Measurements from ENCODE around the gene SMKR1. TPM values are rescaled to one million over a fixed set of nuclear protein-coding genes. Genes with fewer than 3 reads are reported as not detected.
"Not testable (repeated sequence)": the region's sequence is repeated elsewhere in the genome, so short reads cannot be mapped to it uniquely, and the experiment has no call there.

Gene SMKR1
- total RNA-seq, 2 donors from 2014 or later = 0.55 to 0.97 TPM

DNA sequence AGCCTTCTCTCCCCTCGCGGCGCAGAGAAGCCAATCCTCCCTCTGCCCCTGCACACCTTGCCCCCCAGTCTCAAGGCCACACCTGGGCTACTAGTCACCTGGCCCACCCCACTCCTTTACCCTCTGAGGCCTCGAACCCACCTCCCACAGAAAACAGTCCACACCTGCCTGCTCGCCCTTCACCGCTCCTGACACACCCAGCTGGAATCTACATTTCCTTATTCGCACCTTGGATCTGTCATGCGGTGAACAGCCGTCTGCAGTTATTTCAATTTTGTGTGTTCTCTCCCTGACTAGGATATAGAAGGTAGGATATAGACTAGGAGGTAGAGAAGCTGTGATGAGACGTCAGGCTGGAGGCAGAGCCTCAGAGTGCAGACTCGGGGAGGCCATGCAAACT is 29.4 kb downstream of the SMKR1 start:
- Mint-ChIP-seq H3K27ac (no peak overlapping the region), H3K4me3 (no peak overlapping the region), H3K9me3 (no peaks in the 10 kb centered on the region), H3K4me1 (peaks cover 21% of the 10 kb centered on the region), H3K36me3 (ENCODE audit: low read depth) (no peaks in the 10 kb centered on the region), H3K27me3 (ENCODE audit: insufficient read depth) (no peaks in the 10 kb centered on the region)
- Histone ChIP-seq H3K27me3 (ENCODE audit: control insufficient read depth, insufficient read depth, low read length, poor library complexity, severe bottlenecking) (no peaks in the 10 kb centered on the region), H3K27ac (ENCODE audit: low read depth, low read length) (no peak overlapping the region), H3K9ac (ENCODE audit: extremely low read depth, low read length, poor library complexity, severe bottlenecking) (no peak overlapping the region), H3K4me3 (ENCODE audit: low read length) (no peak overlapping the region), H3K4me1 (ENCODE audit: control insufficient read depth, insufficient read depth, low read length) (no peaks in the 10 kb centered on the region), H3K36me3 (ENCODE audit: control insufficient read depth, insufficient read depth, low read length) (no peaks in the 10 kb centered on the region), H3K9me3 (ENCODE audit: control insufficient read depth, low read length) (no peaks in the 10 kb centered on the region)
- TF ChIP-seq, protein P1, sequence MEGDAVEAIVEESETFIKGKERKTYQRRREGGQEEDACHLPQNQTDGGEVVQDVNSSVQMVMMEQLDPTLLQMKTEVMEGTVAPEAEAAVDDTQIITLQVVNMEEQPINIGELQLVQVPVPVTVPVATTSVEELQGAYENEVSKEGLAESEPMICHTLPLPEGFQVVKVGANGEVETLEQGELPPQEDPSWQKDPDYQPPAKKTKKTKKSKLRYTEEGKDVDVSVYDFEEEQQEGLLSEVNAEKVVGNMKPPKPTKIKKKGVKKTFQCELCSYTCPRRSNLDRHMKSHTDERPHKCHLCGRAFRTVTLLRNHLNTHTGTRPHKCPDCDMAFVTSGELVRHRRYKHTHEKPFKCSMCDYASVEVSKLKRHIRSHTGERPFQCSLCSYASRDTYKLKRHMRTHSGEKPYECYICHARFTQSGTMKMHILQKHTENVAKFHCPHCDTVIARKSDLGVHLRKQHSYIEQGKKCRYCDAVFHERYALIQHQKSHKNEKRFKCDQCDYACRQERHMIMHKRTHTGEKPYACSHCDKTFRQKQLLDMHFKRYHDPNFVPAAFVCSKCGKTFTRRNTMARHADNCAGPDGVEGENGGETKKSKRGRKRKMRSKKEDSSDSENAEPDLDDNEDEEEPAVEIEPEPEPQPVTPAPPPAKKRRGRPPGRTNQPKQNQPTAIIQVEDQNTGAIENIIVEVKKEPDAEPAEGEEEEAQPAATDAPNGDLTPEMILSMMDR (conservative IDR thresholded peaks at IDR 0.05) = no peak
- no peak for DNase-seq
- 90 to 91% methylated on average over 9 to 11 of the region's 11 CpGs for WGBS, 2 experiments (ENCODE audit: insufficient coverage in 1 of 2, insufficient read length in 1 of 2)

DNA sequence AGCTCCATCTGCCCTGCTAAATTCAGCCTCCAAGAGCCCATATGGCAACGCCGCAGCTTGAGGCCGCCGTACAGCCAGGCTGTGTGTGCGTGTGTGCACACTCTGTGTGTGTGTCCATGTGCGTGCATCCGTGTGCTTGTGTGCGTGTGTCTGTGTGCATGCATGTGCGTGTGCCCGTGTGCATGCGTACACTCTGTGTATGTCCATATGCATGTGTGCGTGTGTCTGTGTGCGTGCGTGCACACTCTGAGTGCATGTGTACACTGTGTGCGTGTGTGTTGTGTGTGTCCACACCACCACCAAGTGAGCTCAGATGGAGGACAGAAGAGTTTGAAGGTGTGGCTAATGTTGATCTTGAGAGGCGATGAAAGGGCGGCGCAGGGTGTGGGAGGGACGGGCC is 30.0 kb downstream of the SMKR1 start:
- no peak for DNase-seq
- H3K27ac ChIP-seq (ENCODE audit: low read depth, low read length) = no peak overlapping the region
- no peaks in the 10 kb centered on the region for H3K27me3 ChIP-seq (ENCODE audit: control insufficient read depth, insufficient read depth, low read length, poor library complexity, severe bottlenecking)
- TF ChIP-seq, protein P1 (conservative IDR thresholded peaks at IDR 0.05) = no peak
- Mint-ChIP-seq H3K27me3 (ENCODE audit: insufficient read depth) (no peaks in the 10 kb centered on the region), H3K36me3 (ENCODE audit: low read depth) (no peaks in the 10 kb centered on the region), H3K4me3 (no peak overlapping the region), H3K27ac (no peak overlapping the region), H3K9me3 (no peaks in the 10 kb centered on the region), H3K4me1 (peaks cover 21% of the 10 kb centered on the region)
- H3K9me3 ChIP-seq (ENCODE audit: control insufficient read depth, low read length) = no peaks in the 10 kb centered on the region
- no peak overlapping the region for H3K9ac ChIP-seq (ENCODE audit: extremely low read depth, low read length, poor library complexity, severe bottlenecking)
- H3K4me3 ChIP-seq (ENCODE audit: low read length) = no peak overlapping the region
- no peaks in the 10 kb centered on the region for H3K4me1 ChIP-seq (ENCODE audit: control insufficient read depth, insufficient read depth, low read length)
- H3K36me3 ChIP-seq (ENCODE audit: control insufficient read depth, insufficient read depth, low read length) = no peaks in the 10 kb centered on the region
- WGBS, 2 experiments (ENCODE audit: insufficient coverage in 1 of 2, insufficient read length in 1 of 2) = 84 to 89% methylated on average over 19 of the region's 19 CpGs

DNA sequence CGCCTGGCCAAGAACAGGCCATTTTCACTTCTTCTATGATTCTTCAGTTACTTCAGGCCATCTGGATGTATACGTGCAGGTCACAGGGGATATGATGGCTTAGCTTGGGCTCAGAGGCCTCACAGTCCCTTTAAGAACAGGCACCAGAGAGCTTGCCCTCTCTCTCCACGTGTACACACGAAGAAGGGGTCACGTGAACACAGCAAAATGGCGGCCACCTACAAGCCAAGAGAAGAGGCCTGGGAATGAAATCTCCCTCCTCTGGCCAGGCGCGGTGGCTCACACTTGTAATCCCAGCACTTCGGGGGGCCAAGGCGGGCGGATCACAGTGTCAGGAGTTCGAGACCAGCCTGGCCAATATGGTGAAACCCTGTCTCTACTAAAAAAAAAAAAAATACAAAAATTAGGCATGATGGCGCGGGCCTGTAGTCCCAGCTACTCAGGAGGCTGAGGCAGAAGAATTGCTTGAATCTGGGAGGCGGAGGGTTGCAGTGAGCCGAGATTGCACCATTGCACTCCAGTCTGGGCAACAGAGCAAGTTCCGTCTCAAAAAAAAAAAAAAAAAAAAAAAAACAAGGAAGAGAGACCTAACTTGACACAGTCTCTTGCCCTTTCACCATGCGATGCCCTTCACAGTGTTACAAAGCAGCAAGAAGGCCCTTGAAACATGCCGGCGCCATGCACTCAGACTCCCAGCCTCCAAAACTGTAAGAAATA is 32.4 kb downstream of the SMKR1 start:
- H3K36me3 ChIP-seq (ENCODE audit: control insufficient read depth, insufficient read depth, low read length); H3K9ac ChIP-seq (ENCODE audit: extremely low read depth, low read length, poor library complexity, severe bottlenecking); H3K9me3 Mint-ChIP-seq; H3K27me3 ChIP-seq (ENCODE audit: control insufficient read depth, insufficient read depth, low read length, poor library complexity, severe bottlenecking); H3K4me3 ChIP-seq (ENCODE audit: low read length); H3K27ac ChIP-seq (ENCODE audit: low read depth, low read length); H3K9me3 ChIP-seq (ENCODE audit: control insufficient read depth, low read length); H3K36me3 Mint-ChIP-seq (ENCODE audit: low read depth); H3K4me3 Mint-ChIP-seq; H3K4me1 ChIP-seq (ENCODE audit: control insufficient read depth, insufficient read depth, low read length); H3K27me3 Mint-ChIP-seq (ENCODE audit: insufficient read depth): not testable (repeated sequence)
- 93 to 94% methylated on average over 9 to 20 of the region's 20 CpGs for WGBS, 2 experiments (ENCODE audit: insufficient coverage in 1 of 2, insufficient read length in 1 of 2)
- DNase-seq = peak; percentile 73
- H3K4me1 Mint-ChIP-seq = peaks cover 21% of the 10 kb centered on the region
- peak overlapping the region; percentile 86 for H3K27ac Mint-ChIP-seq

DNA sequence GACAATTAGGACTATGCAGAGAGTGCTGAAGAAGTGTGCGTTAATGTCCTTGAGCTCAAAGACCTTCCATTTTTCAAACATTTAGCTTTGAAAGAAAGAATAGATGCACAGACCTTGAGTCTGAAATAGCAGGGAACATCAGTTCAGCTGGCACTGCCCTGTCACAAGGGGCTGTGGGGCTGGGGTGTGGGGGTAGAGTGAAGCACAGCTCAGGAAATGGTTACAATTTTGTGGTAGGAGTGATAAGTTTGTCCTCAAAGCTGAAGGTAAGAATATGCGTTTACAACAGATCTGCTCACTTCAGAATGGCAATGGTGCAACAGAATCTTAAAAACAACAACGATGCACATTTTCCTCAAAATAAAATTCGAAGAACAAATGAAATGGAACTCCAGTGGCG is 33.6 kb downstream of the SMKR1 start:
- Histone ChIP-seq H3K4me1 (ENCODE audit: control insufficient read depth, insufficient read depth, low read length) (no peaks in the 10 kb centered on the region), H3K27ac (ENCODE audit: low read depth, low read length) (no peak overlapping the region), H3K9me3 (ENCODE audit: control insufficient read depth, low read length) (no peaks in the 10 kb centered on the region), H3K36me3 (ENCODE audit: control insufficient read depth, insufficient read depth, low read length) (no peaks in the 10 kb centered on the region), H3K27me3 (ENCODE audit: control insufficient read depth, insufficient read depth, low read length, poor library complexity, severe bottlenecking) (no peaks in the 10 kb centered on the region), H3K9ac (ENCODE audit: extremely low read depth, low read length, poor library complexity, severe bottlenecking) (no peak overlapping the region), H3K4me3 (ENCODE audit: low read length) (no peak overlapping the region)
- no peaks in the 10 kb centered on the region for H3K36me3 Mint-ChIP-seq (ENCODE audit: low read depth)
- H3K27me3 Mint-ChIP-seq (ENCODE audit: insufficient read depth) = peaks cover 3% of the 10 kb centered on the region
- WGBS, 2 experiments (ENCODE audit: insufficient coverage in 1 of 2, insufficient read length in 1 of 2) = 67 to 71% methylated on average over 3 to 5 of the region's 5 CpGs
- no peak for DNase-seq
- H3K4me1 Mint-ChIP-seq = peaks cover 21% of the 10 kb centered on the region
- H3K4me3 Mint-ChIP-seq = no peak overlapping the region
- TF ChIP-seq, protein P1 (conservative IDR thresholded peaks at IDR 0.05) = no peak
- no peak overlapping the region for H3K27ac Mint-ChIP-seq
- H3K9me3 Mint-ChIP-seq = no peaks in the 10 kb centered on the region

All from endodermal cell (in vitro differentiated cells).